Kidney epithelial cell (primary cell): ENCODE results near the gene KRTAP9-6. TPM values are rescaled to one million over a fixed set of nuclear protein-coding genes. Genes with fewer than 3 reads are reported as not detected.

Experiments used
- DNase-seq: peaks from one replicate; pipeline ENCODE4 v3.0.0-alpha.2; 2010; ENCODE audit warnings: low read depth
- H3K27me3 ChIP-seq: 2 replicates; pipeline ENCODE4 v1.6.0; 2011; ENCODE audit warnings: low read length; ENCODE audit not compliant: control insufficient read depth, insufficient read depth
- H3K36me3 ChIP-seq: 2 replicates; pipeline ENCODE4 v1.5.1; 2011; ENCODE audit warnings: low read length; ENCODE audit not compliant: control insufficient read depth, insufficient read depth
- H3K4me3 ChIP-seq: 2 replicates; pipeline ENCODE4 v1.5.1; 2011; ENCODE audit warnings: low read depth, mild to moderate bottlenecking, control low read depth, low read length
- total RNA-seq: library from RNA; depleted of rRNA; stranded (reverse); fragments of >200 nt; gene quantifications from 2 replicates; pipeline ENCODE4 v1.2.3, GENCODE V29; 2015
- TF ChIP-seq, protein P1 (sequence below): IDR thresholded peaks from 2 replicates; pipeline ENCODE4 v1.5.1; 2011; ENCODE audit warnings: mild to moderate bottlenecking, moderate library complexity, low read length, control low read depth, inconsistent platforms; ENCODE audit not compliant: insufficient read depth, poor library complexity, severe bottlenecking

The KRTAP9-6 gene
- total RNA-seq, 1 donor from 2014 or later, result not detected

DNA sequence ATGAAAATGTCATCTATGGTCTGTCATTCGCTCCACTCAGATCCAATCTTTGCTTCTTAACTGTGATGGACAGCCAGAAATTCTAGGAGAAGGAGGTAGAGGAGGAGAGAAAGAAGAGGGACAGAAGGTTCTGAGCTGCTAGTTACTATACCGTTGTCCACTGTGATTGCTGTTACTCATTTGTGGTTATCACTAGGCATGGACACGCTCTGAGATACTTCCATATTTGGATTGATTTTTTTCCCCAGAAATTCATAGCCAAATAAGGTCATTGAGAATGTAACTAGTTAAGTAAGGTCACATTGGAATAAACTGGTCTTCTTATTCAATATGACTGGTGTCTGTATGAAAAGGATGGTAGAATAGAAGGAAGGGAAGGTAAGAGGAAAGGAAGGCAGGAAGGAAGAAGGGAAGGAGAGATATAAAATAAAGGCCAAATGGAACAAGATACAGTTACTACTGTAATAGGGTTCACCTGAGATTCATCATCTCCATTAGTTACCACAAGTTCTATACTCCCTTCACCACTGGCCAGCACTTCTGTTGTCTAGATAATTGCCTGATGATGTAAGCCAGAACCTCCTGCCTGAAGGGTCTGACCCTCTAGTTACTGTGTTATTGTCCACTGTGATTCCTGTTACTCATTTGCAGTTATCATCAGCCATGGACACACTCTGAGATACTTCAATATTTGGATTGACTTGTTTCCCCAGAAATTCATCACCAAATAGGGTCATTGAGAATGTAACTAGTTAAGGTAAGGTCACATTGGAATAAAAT lies 13.2 kb downstream of the KRTAP9-6 start:
- peak; percentile 19 for DNase-seq
- Histone ChIP-seq H3K27me3 (no peaks in the 10 kb centered on the region), H3K4me3 (no peak overlapping the region), H3K36me3 (no peaks in the 10 kb centered on the region)
- TF ChIP-seq, protein P1, sequence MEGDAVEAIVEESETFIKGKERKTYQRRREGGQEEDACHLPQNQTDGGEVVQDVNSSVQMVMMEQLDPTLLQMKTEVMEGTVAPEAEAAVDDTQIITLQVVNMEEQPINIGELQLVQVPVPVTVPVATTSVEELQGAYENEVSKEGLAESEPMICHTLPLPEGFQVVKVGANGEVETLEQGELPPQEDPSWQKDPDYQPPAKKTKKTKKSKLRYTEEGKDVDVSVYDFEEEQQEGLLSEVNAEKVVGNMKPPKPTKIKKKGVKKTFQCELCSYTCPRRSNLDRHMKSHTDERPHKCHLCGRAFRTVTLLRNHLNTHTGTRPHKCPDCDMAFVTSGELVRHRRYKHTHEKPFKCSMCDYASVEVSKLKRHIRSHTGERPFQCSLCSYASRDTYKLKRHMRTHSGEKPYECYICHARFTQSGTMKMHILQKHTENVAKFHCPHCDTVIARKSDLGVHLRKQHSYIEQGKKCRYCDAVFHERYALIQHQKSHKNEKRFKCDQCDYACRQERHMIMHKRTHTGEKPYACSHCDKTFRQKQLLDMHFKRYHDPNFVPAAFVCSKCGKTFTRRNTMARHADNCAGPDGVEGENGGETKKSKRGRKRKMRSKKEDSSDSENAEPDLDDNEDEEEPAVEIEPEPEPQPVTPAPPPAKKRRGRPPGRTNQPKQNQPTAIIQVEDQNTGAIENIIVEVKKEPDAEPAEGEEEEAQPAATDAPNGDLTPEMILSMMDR, result no peak

DNA sequence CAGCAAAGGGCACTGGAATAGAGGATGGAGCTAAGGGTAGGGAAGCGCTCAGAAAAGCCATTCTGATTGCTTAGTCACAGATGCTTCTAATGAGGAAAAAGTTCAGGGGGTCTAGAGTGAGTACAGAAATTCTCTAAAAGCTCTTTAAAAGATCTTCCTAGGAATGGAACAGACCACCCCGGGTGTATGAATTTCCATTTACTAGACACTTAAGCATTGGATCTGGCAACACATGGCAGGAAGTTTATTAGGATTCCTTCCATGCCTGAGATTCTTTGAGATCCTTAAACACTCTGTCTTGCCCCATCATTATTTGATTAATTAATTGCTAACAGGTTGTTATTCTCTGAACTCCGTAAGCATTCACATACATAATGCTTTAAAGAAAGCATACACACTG lies 18.9 kb downstream of the KRTAP9-6 start:
- no peak overlapping the region for H3K4me3 ChIP-seq
- TF ChIP-seq, protein P1, result no peak
- DNase-seq, result no peak

DNA sequence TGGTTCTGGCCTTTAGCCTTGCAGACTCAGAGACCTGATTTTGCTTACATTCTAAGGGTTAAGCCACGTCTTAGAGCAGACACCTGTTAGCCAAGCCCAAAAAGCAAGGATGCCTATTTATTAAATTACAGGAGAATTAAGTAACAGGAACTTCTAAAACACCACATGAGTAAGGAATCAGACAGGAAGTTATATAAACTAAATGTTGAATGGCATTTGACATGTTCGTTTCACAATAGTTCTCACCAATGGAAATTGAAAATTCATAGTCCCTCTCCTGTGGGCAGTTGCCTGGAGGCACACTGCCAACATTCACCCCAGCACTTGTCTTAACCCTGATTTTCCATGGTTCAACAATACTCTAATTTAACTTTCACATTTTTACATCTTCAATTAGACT lies 19.4 kb downstream of the KRTAP9-6 start:
- no peaks in the 10 kb centered on the region for H3K27me3 ChIP-seq
- H3K4me3 ChIP-seq, result no peak overlapping the region
- DNase-seq, result no peak
- no peaks in the 10 kb centered on the region for H3K36me3 ChIP-seq
- TF ChIP-seq, protein P1, result no peak

More for the DNA sequence above, 18.9 kb downstream of the KRTAP9-6 start:
- H3K36me3 ChIP-seq, result no peaks in the 10 kb centered on the region
- no peaks in the 10 kb centered on the region for H3K27me3 ChIP-seq

DNA sequence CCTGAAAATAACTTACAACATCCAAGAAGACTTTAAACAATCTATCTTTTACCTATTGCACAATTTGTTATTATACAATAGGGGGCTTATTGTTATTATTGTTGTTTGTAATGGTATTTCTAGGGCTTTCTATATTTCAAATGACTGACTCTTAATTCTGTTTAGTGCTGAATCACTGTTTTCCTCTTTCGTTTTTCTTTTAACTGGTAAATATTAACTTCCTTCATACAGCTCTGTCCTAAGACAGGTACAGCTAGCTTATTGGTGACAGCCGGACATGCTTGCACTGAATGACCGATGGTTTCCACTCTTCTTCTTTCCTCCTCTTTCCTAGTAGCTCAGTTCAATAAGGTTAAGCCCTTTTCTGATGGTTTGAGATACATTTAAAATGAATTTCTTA lies 21.9 kb downstream of the KRTAP9-6 start:
- no peaks in the 10 kb centered on the region for H3K27me3 ChIP-seq
- TF ChIP-seq, protein P1, result no peak
- H3K4me3 ChIP-seq, result no peak overlapping the region
- DNase-seq, result no peak
- no peaks in the 10 kb centered on the region for H3K36me3 ChIP-seq

DNA sequence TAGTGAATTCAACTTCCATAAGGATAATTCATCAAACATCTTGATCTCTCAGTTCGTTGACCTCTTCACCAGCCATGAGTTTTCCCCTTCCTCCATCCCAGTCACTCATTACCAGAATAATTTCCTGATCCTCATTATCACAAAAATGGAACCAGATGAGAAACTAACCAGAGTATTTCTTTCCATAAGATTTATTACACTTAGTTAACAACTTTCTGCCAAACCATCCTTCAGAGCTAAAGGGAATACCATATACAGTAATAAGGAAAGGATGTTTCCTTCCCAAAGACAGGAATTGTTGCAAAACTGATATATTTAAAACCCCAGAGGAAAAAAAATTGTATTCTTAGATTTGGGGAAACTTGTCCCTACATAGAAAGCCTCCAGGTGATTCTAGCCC lies 28.8 kb downstream of the KRTAP9-6 start:
- DNase-seq, result no peak
- TF ChIP-seq, protein P1, result no peak
- Histone ChIP-seq H3K4me3 (no peak overlapping the region), H3K36me3 (no peaks in the 10 kb centered on the region), H3K27me3 (no peaks in the 10 kb centered on the region)

DNA sequence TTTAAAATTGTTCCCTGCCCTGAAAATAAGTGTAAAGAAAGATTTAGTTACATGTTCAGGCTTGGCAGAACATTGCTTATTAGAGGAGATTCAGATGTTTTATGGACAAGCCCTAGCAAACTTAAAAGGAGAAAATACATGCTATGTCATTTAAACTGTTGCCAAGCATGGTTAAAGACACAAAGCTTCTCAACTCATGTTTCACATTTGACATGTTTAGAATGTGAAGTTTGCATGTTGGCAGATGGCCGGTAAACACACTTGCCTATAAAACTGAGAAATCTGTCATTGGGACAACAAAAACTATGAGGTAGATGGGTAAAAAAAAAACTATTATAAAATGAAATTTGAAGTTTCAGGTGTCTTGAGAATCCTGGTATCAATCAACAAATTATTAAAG lies 31.7 kb downstream of the KRTAP9-6 start:
- Histone ChIP-seq H3K27me3 (no peaks in the 10 kb centered on the region), H3K4me3 (no peak overlapping the region), H3K36me3 (no peaks in the 10 kb centered on the region)
- TF ChIP-seq, protein P1, result no peak
- DNase-seq, result no peak
